WTC11 (cell line): ENCODE data around the gene LRP1. TPM values are rescaled to one million over a fixed set of nuclear protein-coding genes. Genes with fewer than 3 reads are reported as not detected.

ENCODE experiments used
- ATAC-seq: fragments of 200-7000 bp; cut with Tn5 transposase; 2 replicates; pipeline ENCODE4 v1.10.0; 2021; ENCODE audit warnings: mild to moderate bottlenecking, moderate library complexity
- CTCF ChIA-PET: fragments of 300-600 bp; sonication (Branson Sonifier 250); formaldehyde crosslinking; loops from one replicate; lab custom pipeline; 2021; ENCODE audit warnings: antibody characterized with exemption; lab: Charles Lee
- POLR2A ChIA-PET: fragments of 350-600 bp; sonication (Branson Sonifier 250); formaldehyde crosslinking; loops from one replicate; lab custom pipeline; 2021; ENCODE audit warnings: antibody characterized with exemption; lab: Charles Lee
- DNase-seq: peaks from one replicate; pipeline ENCODE4 v3.0.0; 2021; ENCODE audit warnings: low spot score
- H3K27ac Mint-ChIP-seq: 2 replicates; pipeline ENCODE4 v1.8.0; 2021; ENCODE audit warnings: mixed read lengths
- H3K27me3 Mint-ChIP-seq: 2 replicates; pipeline ENCODE4 v1.8.0; 2021; ENCODE audit warnings: low read depth, mild to moderate bottlenecking, moderate library complexity, mixed read lengths
- H3K36me3 Mint-ChIP-seq: 2 replicates; pipeline ENCODE4 v1.8.0; 2021; ENCODE audit warnings: mixed read lengths
- H3K4me1 Mint-ChIP-seq: 2 replicates; pipeline ENCODE4 v1.8.0; 2022; ENCODE audit warnings: mixed read lengths
- H3K4me3 Mint-ChIP-seq: 2 replicates; pipeline ENCODE4 v1.8.0; 2021; ENCODE audit warnings: mild to moderate bottlenecking, moderate library complexity, mixed read lengths
- H3K9me3 Mint-ChIP-seq: 2 replicates; pipeline ENCODE4 v1.8.0; 2021; ENCODE audit warnings: mixed read lengths
- E2F1 ChIP-seq: sonication (generic); formaldehyde crosslinking; IDR thresholded peaks from 2 replicates; pipeline ENCODE4 v1.8.0; 2022; ENCODE audit warnings: mild to moderate bottlenecking, missing genetic modification reagents
- FOXP1 ChIP-seq: sonication (generic); formaldehyde crosslinking; IDR thresholded peaks from 2 replicates; pipeline ENCODE4 v1.8.0; 2022; ENCODE audit warnings: missing genetic modification reagents, mild to moderate bottlenecking, moderate library complexity, borderline replicate concordance
- GABPB1 ChIP-seq: sonication (generic); formaldehyde crosslinking; IDR thresholded peaks from 2 replicates; pipeline ENCODE4 v1.8.1; 2023; ENCODE audit warnings: mild to moderate bottlenecking, missing genetic modification reagents
- GTF2I ChIP-seq: fragments of 250-450 bp; sonication (Bioruptor Pico); conservative IDR thresholded peaks from 2 replicates; pipeline ENCODE4 v1.4.0; 2021; ENCODE audit warnings: mild to moderate bottlenecking
- HMGA2 ChIP-seq: fragments of 250-450 bp; sonication (Bioruptor Pico); IDR thresholded peaks from 2 replicates; pipeline ENCODE4 v1.4.0; 2021; ENCODE audit warnings: mild to moderate bottlenecking, moderate library complexity
- NFE2L1 ChIP-seq: sonication (generic); formaldehyde crosslinking; IDR thresholded peaks from 2 replicates; pipeline ENCODE4 v1.8.1; 2023; ENCODE audit warnings: missing genetic modification reagents
- NFYB ChIP-seq: sonication (generic); formaldehyde crosslinking; conservative IDR thresholded peaks from 2 replicates; pipeline ENCODE4 v1.8.0; 2022; ENCODE audit warnings: low read depth, missing genetic modification reagents
- NR2C2 ChIP-seq: sonication (generic); formaldehyde crosslinking; IDR thresholded peaks from 2 replicates; pipeline ENCODE4 v1.8.0; 2022; ENCODE audit warnings: mild to moderate bottlenecking, missing genetic modification reagents
- PRDM15 ChIP-seq: sonication (generic); formaldehyde crosslinking; IDR thresholded peaks from 2 replicates; pipeline ENCODE4 v1.8.0; 2022; ENCODE audit warnings: missing genetic modification reagents
- RORB ChIP-seq: fragments of 250-450 bp; sonication (Bioruptor Pico); IDR thresholded peaks from 2 replicates; pipeline ENCODE4 v1.9.0; 2021; ENCODE audit warnings: mild to moderate bottlenecking
- SMAD4 ChIP-seq: sonication (generic); formaldehyde crosslinking; IDR thresholded peaks from 2 replicates; pipeline ENCODE4 v1.8.0; 2022; ENCODE audit warnings: mild to moderate bottlenecking, missing genetic modification reagents
- TCF7 ChIP-seq: sonication (generic); formaldehyde crosslinking; IDR thresholded peaks from 2 replicates; pipeline ENCODE4 v1.8.0; 2022; ENCODE audit warnings: mild to moderate bottlenecking, low read depth, missing genetic modification reagents, moderate library complexity
- TEAD1 ChIP-seq: sonication (generic); formaldehyde crosslinking; IDR thresholded peaks from 2 replicates; pipeline ENCODE4 v1.8.0; 2022; ENCODE audit warnings: mild to moderate bottlenecking, missing genetic modification reagents
- TEAD4 ChIP-seq: sonication (generic); formaldehyde crosslinking; IDR thresholded peaks from 2 replicates; pipeline ENCODE4 v1.8.0; 2022; ENCODE audit warnings: mild to moderate bottlenecking, missing genetic modification reagents
- USF1 ChIP-seq: sonication (generic); formaldehyde crosslinking; IDR thresholded peaks from 2 replicates; pipeline ENCODE4 v1.8.0; 2022; ENCODE audit warnings: mild to moderate bottlenecking, missing genetic modification reagents
- ZNF232 ChIP-seq: sonication (generic); formaldehyde crosslinking; IDR thresholded peaks from 2 replicates; pipeline ENCODE4 v1.8.0; 2022; ENCODE audit warnings: mild to moderate bottlenecking, missing genetic modification reagents
- ZNF281 ChIP-seq: sonication (generic); formaldehyde crosslinking; IDR thresholded peaks from 2 replicates; pipeline ENCODE4 v1.8.0; 2023; ENCODE audit warnings: mild to moderate bottlenecking, missing genetic modification reagents
- ZNF396 ChIP-seq: fragments of 250-450 bp; sonication (Bioruptor Pico); IDR thresholded peaks from 2 replicates; pipeline ENCODE4 v1.8.0; 2021; ENCODE audit warnings: mild to moderate bottlenecking, moderate library complexity, borderline replicate concordance
- ZNF532 ChIP-seq: fragments of 250-450 bp; sonication (Bioruptor Pico); IDR thresholded peaks from 2 replicates; pipeline ENCODE4 v1.9.0; 2021; ENCODE audit warnings: mild to moderate bottlenecking, borderline replicate concordance
- total RNA-seq: library from RNA; stranded (reverse); gene quantifications from 3 replicates; pipeline ENCODE4 v1.2.3, GENCODE V29; 2021
- TF ChIP-seq, protein P1 (sequence below): fragments of 250-450 bp; sonication (Bioruptor Pico); IDR thresholded peaks from 2 replicates; pipeline ENCODE4 v2.1.2; 2022; ENCODE audit warnings: mild to moderate bottlenecking, moderate library complexity
- TF ChIP-seq, protein P2 (sequence below): sonication (generic); formaldehyde crosslinking; IDR thresholded peaks from 2 replicates; pipeline ENCODE4 v1.8.0; 2022; ENCODE audit warnings: mild to moderate bottlenecking, missing genetic modification reagents

The LRP1 gene
- total RNA-seq, 1 experiment from 2014 or later: 120 TPM

DNA sequence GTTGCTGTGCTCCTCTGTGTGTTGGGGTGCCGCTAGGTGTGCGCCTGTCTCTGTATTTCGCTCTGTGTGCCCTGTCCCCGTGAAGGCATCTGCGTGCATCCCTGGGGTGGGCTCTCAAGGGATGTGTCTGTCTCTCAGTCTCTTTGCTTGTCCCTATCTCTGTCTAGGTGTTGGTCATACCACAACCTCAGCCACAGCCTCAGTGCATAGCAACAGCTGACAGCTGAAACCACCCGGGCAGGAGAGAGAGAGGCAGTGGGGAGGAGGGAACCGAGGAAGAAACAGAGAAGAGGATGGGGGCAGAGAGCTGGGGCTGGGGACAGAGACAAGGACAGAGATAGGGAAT is 87.4 kb downstream of the LRP1 start (continued):
- TF ChIP-seq ZNF396 (CRISPR knock-in tag) (no peak), USF1 (CRISPR knock-in tag) (no peak), GTF2I (no peak), TCF7 (CRISPR knock-in tag) (no peak), ZNF232 (no peak), NR2C2 (CRISPR knock-in tag) (no peak), GABPB1 (CRISPR knock-in tag) (no peak), SMAD4 (CRISPR knock-in tag) (no peak), NFE2L1 (CRISPR knock-in tag) (no peak)
- TF ChIP-seq, protein P1, sequence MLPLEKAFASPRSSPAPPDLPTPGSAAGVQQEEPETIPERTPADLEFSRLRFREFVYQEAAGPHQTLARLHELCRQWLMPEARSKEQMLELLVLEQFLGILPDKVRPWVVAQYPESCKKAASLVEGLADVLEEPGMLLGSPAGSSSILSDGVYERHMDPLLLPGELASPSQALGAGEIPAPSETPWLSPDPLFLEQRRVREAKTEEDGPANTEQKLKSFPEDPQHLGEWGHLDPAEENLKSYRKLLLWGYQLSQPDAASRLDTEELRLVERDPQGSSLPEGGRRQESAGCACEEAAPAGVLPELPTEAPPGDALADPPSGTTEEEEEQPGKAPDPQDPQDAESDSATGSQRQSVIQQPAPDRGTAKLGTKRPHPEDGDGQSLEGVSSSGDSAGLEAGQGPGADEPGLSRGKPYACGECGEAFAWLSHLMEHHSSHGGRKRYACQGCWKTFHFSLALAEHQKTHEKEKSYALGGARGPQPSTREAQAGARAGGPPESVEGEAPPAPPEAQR (CRISPR knock-in tag): no peak

DNA sequence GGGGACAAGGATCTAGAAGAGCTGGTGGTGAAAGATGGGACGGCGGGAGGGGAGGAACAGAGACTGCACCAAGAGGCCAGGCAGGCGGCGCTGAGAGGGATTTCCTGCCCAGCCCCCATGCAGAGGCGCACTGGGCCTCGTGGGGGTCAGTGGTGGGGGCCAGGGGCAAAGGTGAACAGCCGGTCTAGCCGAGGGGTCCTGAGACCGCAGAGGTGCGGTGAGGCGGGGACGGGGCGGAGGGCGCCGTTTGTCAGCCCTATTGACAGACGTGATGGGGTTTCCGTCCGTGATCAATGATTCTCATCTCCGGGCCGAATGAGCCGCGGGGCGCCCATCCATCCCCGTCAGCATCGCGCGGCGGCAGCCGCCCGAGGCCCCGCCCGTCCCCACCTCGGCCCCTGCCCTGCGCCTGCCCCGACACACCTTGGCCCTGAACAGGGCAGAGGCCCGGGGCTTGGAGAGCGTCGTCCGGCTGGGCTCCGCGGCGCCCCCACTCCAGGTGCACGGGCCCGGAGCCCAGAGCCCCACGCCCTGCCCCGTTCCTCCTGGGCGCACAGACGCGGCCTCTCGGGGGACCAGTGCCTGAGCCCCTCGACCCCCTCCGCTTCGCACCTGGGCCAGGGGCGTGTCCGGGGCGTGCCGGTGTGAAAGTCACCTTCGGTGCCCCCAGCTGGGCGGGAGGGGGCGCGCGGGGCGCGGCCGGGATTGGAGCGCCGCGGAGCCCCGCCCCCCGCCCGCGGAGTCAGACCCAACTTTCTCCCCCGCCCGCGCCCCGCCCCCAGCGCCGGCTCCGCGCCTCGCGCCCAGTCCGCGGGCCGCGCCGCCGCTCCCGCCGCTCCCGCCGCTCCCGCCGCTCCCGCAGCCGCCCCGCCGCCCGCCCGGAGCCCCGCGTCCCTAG is 88.0 kb downstream of the LRP1 start, which contains the start of gene NXPH4:
NXPH4 (plus strand) TSS at position 781 of the 898 bp plus-strand sequence. CDS start 176 bp downstream, outside the sequence.
- peaks cover 51% of the 10 kb centered on the region for H3K4me1 Mint-ChIP-seq
- ChIA-PET CTCF (interaction anchor here (0.6 to 8.5 kb wide), 6 partner anchors 9 to 88 kb away, joined by 4 to 415 read pairs (median 41); partner anchors contain the start of genes LRP1 and SHMT2), POLR2A (interaction anchor here (1.2 to 2.2 kb wide), 4 partner anchors 13 to 27 kb away, joined by 5 to 9 read pairs (median 8); partner anchors contain the start of gene SHMT2)
- H3K36me3 Mint-ChIP-seq: no peaks in the 10 kb centered on the region; the same call in 1 of the 2 replicates
- H3K27me3 Mint-ChIP-seq: peaks cover 73% of the 10 kb centered on the region
- H3K27ac Mint-ChIP-seq: no peak within 1 kb of the TSS
- ATAC-seq (peak; percentile 22), DNase-seq (peak; percentile 86)
- H3K9me3 Mint-ChIP-seq: no peaks in the 10 kb centered on the region
- peak within 1 kb of the TSS; percentile 78 for H3K4me3 Mint-ChIP-seq
- no peak for TF ChIP-seq TEAD4 (CRISPR knock-in tag)
- TF ChIP-seq TEAD1 (CRISPR knock-in tag): no peak; the same call in 1 of the 2 replicates
- no peak for TF ChIP-seq RORB (CRISPR knock-in tag)
- TF ChIP-seq HMGA2 (CRISPR knock-in tag): no peak
- 0 out of 2 replicates have a peak, but pooled peaks have one; percentile 16 for TF ChIP-seq NFYB
- TF ChIP-seq PRDM15 (CRISPR knock-in tag): no peak
- TF ChIP-seq ZNF281: peak; percentile 83; the same call in 1 of the 2 replicates
- TF ChIP-seq E2F1 (CRISPR knock-in tag): 0 out of 2 replicates have a peak, but pooled peaks have one; percentile 42
- no peak for TF ChIP-seq ZNF532 (CRISPR knock-in tag)
- TF ChIP-seq FOXP1 (CRISPR knock-in tag): no peak; the same call in 1 of the 2 replicates
- TF ChIP-seq, protein P2, sequence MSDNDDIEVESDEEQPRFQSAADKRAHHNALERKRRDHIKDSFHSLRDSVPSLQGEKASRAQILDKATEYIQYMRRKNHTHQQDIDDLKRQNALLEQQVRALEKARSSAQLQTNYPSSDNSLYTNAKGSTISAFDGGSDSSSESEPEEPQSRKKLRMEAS (CRISPR knock-in tag): peak; percentile 89
